GM12878 (cell line): ENCODE results near the gene MAN2A2. TPM values are rescaled to one million over a fixed set of nuclear protein-coding genes. Genes with fewer than 3 reads are reported as not detected.

Experiments used
- ATAC-seq: fragments of 200-7000 bp; cut with Tn5 transposase; 3 replicates; pipeline ENCODE4 v1.9.1; 2020; ENCODE audit warnings: mild to moderate bottlenecking, moderate library complexity
- BruUV-seq: library from RNA; stranded (reverse); fragments of 400-500 nt; replicated peaks from 2 replicates; lab custom pipeline; 2021; lab: Mats Ljungman, UMichigan
- CTCF ChIA-PET: fragments of 300-600 bp; sonication (Branson Sonifier 250); formaldehyde crosslinking; extraction: SDS; loops from one replicate; lab custom pipeline; 2021; ENCODE audit warnings: inconsistent platforms; lab: Yijun Ruan, JAX
- POLR2A ChIA-PET: fragments of 350-600 bp; formaldehyde crosslinking; extraction: SDS; loops from one replicate; lab custom pipeline; 2021; ENCODE audit warnings: inconsistent platforms; lab: Charles Lee
- RAD21 ChIA-PET: fragments of 300-600 bp; sonication (Branson Sonifier 250); formaldehyde crosslinking; loops from one replicate; lab custom pipeline; 2023; ENCODE audit warnings: antibody characterized with exemption; ENCODE audit not compliant: unreplicated experiment; lab: Charles Lee
- SMC1A ChIA-PET: fragments of 300-600 bp; sonication (Branson Sonifier 250); formaldehyde crosslinking; loops from one replicate; lab custom pipeline; 2023; ENCODE audit not compliant: unreplicated experiment, uncharacterized antibody; lab: Charles Lee
- DNase-seq: peaks from one replicate; pipeline ENCODE4 v3.0.0-alpha.2; 2011; ENCODE audit warnings: low read depth, low spot score
- FAIRE-seq: peaks from 3 replicates; lab custom pipeline; 2011; peaks lifted over from hg19 to GRCh38; lab: Jason Lieb, UNC
- H2AFZ ChIP-seq: 2 replicates; pipeline ENCODE4 v1.6.0; 2011; ENCODE audit warnings: low read depth, low read length, control low read depth; ENCODE audit not compliant: control insufficient read depth
- H3K27ac ChIP-seq: 2 replicates; pipeline ENCODE4 v1.5.1; 2011; ENCODE audit warnings: control low read depth; ENCODE audit not compliant: control insufficient read depth, insufficient read depth
- H3K27me3 ChIP-seq, 2 experiments: replicated peaks in 1 of 2; 2 replicates each; pipeline versions ENCODE4 v1.6.0 to v1.6.1; 2011; ENCODE audit warnings: low read length in 1 of 2; ENCODE audit not compliant: control insufficient read depth in 2 of 2, insufficient read depth in 2 of 2
- H3K36me3 ChIP-seq, 2 experiments: 2 replicates each; pipeline ENCODE4 v1.5.1; 2011; ENCODE audit warnings: low read length in 1 of 2; ENCODE audit not compliant: control insufficient read depth in 2 of 2, insufficient read depth in 2 of 2
- H3K4me1 ChIP-seq: 2 replicates; pipeline ENCODE4 v1.6.1; 2011; ENCODE audit warnings: mild to moderate bottlenecking, low read length, moderate library complexity, mixed read lengths; ENCODE audit not compliant: control insufficient read depth, insufficient read depth
- H3K4me2 ChIP-seq: 2 replicates; pipeline ENCODE4 v1.6.0; 2011; ENCODE audit warnings: control low read depth; ENCODE audit not compliant: control insufficient read depth, insufficient read depth
- H3K4me3 ChIP-seq: fragments of 200-600 bp; sonication (generic); 2 replicates; pipeline ENCODE4 v1.5.1; 2016
- H3K79me2 ChIP-seq: 2 replicates; pipeline ENCODE4 v1.6.0; 2011; ENCODE audit warnings: low read length; ENCODE audit not compliant: control insufficient read depth, insufficient read depth
- H3K9ac ChIP-seq: 2 replicates; pipeline ENCODE4 v1.8.0; 2011; ENCODE audit warnings: low read length, control low read depth, mixed read lengths; ENCODE audit not compliant: control insufficient read depth, insufficient read depth
- H3K9me3 ChIP-seq: replicated peaks from 3 replicates; pipeline ENCODE4 v1.5.1; 2011; ENCODE audit warnings: mild to moderate bottlenecking, low read length; ENCODE audit not compliant: control insufficient read depth, insufficient read depth
- H4K20me1 ChIP-seq: 2 replicates; pipeline ENCODE4 v1.6.0; 2011; ENCODE audit not compliant: control insufficient read depth, insufficient read depth
- CUX1 ChIP-seq: IDR thresholded peaks from 2 replicates; pipeline ENCODE4 v1.6.1; 2012; ENCODE audit warnings: improper control_type of control experiment, low read depth, low read length; ENCODE audit not compliant: insufficient replicate concordance
- MTA3 ChIP-seq: IDR thresholded peaks from 2 replicates; pipeline ENCODE4 v1.6.1; 2012; ENCODE audit warnings: low read length, inconsistent platforms, borderline replicate concordance
- SMAD5 ChIP-seq: IDR thresholded peaks from 2 replicates; pipeline ENCODE4 v1.6.1; 2016; ENCODE audit warnings: antibody characterized with exemption, low read depth
- SMC3 ChIP-seq: IDR thresholded peaks from 2 replicates; pipeline ENCODE4 v1.6.1; 2011; ENCODE audit warnings: low read length, improper control_type of control experiment, borderline replicate concordance
- SREBF2 ChIP-seq: IDR thresholded peaks from 2 replicates; pipeline ENCODE4 v1.6.1; 2012; ENCODE audit warnings: mild to moderate bottlenecking, low read length
- TAF1 ChIP-seq: IDR thresholded peaks from 2 replicates; pipeline ENCODE4 v1.6.1; 2011; ENCODE audit warnings: mild to moderate bottlenecking, low read depth, low read length, borderline replicate concordance
- TCF3 ChIP-seq: IDR thresholded peaks from 2 replicates; pipeline ENCODE4 v1.6.1; 2012; ENCODE audit warnings: low read depth, mild to moderate bottlenecking, low read length, borderline replicate concordance; ENCODE audit not compliant: insufficient read depth
- WGBS: methylation state at CpG from one replicate; pipeline ENCODE4 v1.1.6; 2016; ENCODE audit warnings: low lambda C conversion rate; ENCODE audit not compliant: insufficient replicate concordance, insufficient coverage; ENCODE audit errors: missing lambda C conversion rate; 5-methylcytosine and 5-hydroxymethylcytosine counted together
- in situ Hi-C: fragments of 300-500 bp; cut with MboI; formaldehyde crosslinking; loops from 9 replicates; pipeline ENCODE4 v1.14.3; 2018; ENCODE audit warnings: mixed read lengths
- intact Hi-C: fragments of 100-400 bp; cut with micrococcal nuclease; formaldehyde crosslinking; loops from one replicate; pipeline ENCODE4 v1.14.2; 2022; ENCODE audit not compliant: unreplicated experiment
- polyA plus RNA-seq, 11 experiments: library from polyadenylated mRNA; depleted of rRNA in 4 of 11; unstranded in 6 of 11; stranded (reverse) in 5 of 11; fragments of >200 nt; fragmentation: Nextera tagmentation in 4 of 11; fragmentation: Illumina TruSeq in 1 of 11; extraction: Ambion mirVana in 4 of 11; extraction: Trizol in 1 of 11; gene quantifications; 1 replicate in 1 of 11; 2 replicates in 10 of 11; pipeline versions ENCODE4 v1.2.1 to v1.2.3, GENCODE V29; 2011 to 2016; ENCODE audit warnings: inconsistent platforms in 2 of 11, missing spikeins in 2 of 11, low read depth in 1 of 11
- total RNA-seq, 4 experiments: library from RNA; depleted of rRNA in 3 of 4; stranded (reverse); fragments of >200 nt in 3 of 4; fragmentation: Illumina TruSeq in 1 of 4; extraction: Trizol in 1 of 4; gene quantifications; 2 replicates each; pipeline versions ENCODE4 v1.2.1 to v1.2.3, GENCODE V29; 2013 to 2021

Gene MAN2A2
- total and polyA plus RNA-seq, 10 of the 15 experiments (the other 5 are each of a cell fraction or from before 2014, with no cell fraction given), result 4.2 to 79.4 (median 23.2) TPM

- Histone ChIP-seq H2AFZ (no peak overlapping the region), H4K20me1 (no peaks in the 10 kb centered on the region), H3K4me2 (no peak overlapping the region), H3K4me3 (no peak overlapping the region)
- ChIA-PET POLR2A (no interaction called here), RAD21 (interaction anchor here (0.6 to 1.4 kb wide), 2 partner anchors 235 to 530 kb away, joined by 3 to 4 read pairs; no protein-coding TSS in a partner anchor)
- no TSS peak for BruUV-seq
- ATAC-seq, result no peak
- FAIRE-seq, result no peak
- TF ChIP-seq MTA3 (peak; percentile 23; the same call in 1 of the 2 replicates), TAF1 (no peak)
- TF ChIP-seq, all 136 proteins: peak for 1
- WGBS, result 78% methylated on average over 13 of the region's 13 CpGs
- intact Hi-C loops (loop anchor here (10.0 kb wide), 1 partner anchor 388 kb away; no protein-coding TSS in a partner anchor), in situ Hi-C loops (no loop called here)
- no peak for DNase-seq
- Histone ChIP-seq H3K36me3 (peaks cover 7 to 23% of the 10 kb centered on the region in 2 experiments; a peak in 3 of 4 replicates), H3K79me2 (no peaks in the 10 kb centered on the region; the same call in 1 of the 2 replicates), H3K27me3 (no peaks in the 10 kb centered on the region), H3K27ac (no peak overlapping the region), H3K4me1 (peaks cover 19% of the 10 kb centered on the region), H3K9ac (no peak overlapping the region), H3K9me3 (no peaks in the 10 kb centered on the region)
- ChIA-PET SMC1A (interaction anchor here (4.6 kb wide), 1 partner anchor 234 kb away, joined by 49 read pairs; no protein-coding TSS in a partner anchor), CTCF (interaction anchor here (4.2 to 4.7 kb wide), 2 partner anchors 49 to 234 kb away, joined by 69 to 104 read pairs; partner anchors contain the start of genes HDDC3 and UNC45A)
These were observed 20.1 kb upstream of the MAN2A2 start for GRCh38 chr15:90882781-90883525.

- Histone ChIP-seq H3K4me1 (peaks cover 19% of the 10 kb centered on the region), H4K20me1 (no peaks in the 10 kb centered on the region), H3K79me2 (no peaks in the 10 kb centered on the region; the same call in 1 of the 2 replicates), H3K4me3 (no peak overlapping the region), H3K4me2 (no peak overlapping the region; the same call in 1 of the 2 replicates), H3K9me3 (no peaks in the 10 kb centered on the region), H3K27me3 (no peaks in the 10 kb centered on the region), H3K9ac (peak overlapping the region; percentile 73), H3K27ac (peak overlapping the region; percentile 57), H2AFZ (no peak overlapping the region), H3K36me3 (peaks cover under 1 to 20% of the 10 kb centered on the region in 2 experiments; a peak in 3 of 4 replicates)
- ATAC-seq (no peak), DNase-seq (no peak), FAIRE-seq (no peak)
- 78% methylated on average over 7 of the region's 7 CpGs for WGBS
- ChIA-PET RAD21 (interaction anchor here (0.6 to 4.0 kb wide), 3 partner anchors 49 to 531 kb away, joined by 3 to 54 read pairs (median 4); partner anchors contain the start of genes HDDC3 and UNC45A), CTCF (interaction anchor here (4.2 to 4.7 kb wide), 2 partner anchors 49 to 234 kb away, joined by 69 to 104 read pairs; partner anchors contain the start of genes HDDC3 and UNC45A), POLR2A (interaction anchor here (0.6 kb wide), 1 partner anchor 16 kb away, joined by 5 read pairs; no protein-coding TSS in a partner anchor), SMC1A (interaction anchor here (4.6 kb wide), 1 partner anchor 234 kb away, joined by 49 read pairs; no protein-coding TSS in a partner anchor)
- no peak for TF ChIP-seq SMC3
- TF ChIP-seq SREBF2, result no peak
- 0 out of 2 replicates have a peak, but pooled peaks have one; percentile 37 for TF ChIP-seq SMAD5
- no peak for TF ChIP-seq CUX1
- no peak for TF ChIP-seq TCF3
- no TSS peak for BruUV-seq
- in situ Hi-C loops, result no loop called here
- intact Hi-C loops, result loop anchor here (10.0 kb wide), 1 partner anchor 389 kb away; no protein-coding TSS in a partner anchor
These were observed 19.6 kb upstream of the MAN2A2 start for GRCh38 chr15:90883526-90883975.
